Measurements from ENCODE around the gene H6PD. TPM values are rescaled to one million over a fixed set of nuclear protein-coding genes. Genes with fewer than 3 reads are reported as not detected.

The H6PD gene
- polyA plus RNA-seq, 1 donor (not counting 4 experiments of a cell fraction or from before 2014, with no cell fraction given), result 3.3 TPM

DNA sequence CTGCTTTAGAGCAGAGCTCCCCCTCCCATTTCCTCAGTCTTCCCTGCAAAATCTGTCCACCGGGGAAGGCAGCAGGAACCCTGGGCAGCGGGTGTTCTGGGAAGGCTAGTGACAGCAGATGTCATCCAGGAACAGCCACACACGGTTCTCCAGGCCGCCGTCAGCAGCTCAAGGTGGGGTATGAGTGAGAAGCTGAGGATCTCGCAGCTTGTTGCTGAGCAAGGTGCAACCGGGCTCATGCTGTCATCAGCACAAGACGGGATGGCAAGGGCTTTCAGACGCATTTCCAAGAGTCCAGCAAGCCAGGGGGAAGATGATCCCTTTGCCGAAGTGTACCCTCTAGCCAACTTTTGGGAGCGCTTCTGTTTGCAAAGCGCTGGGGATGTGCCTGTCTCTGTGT is 35.1 kb downstream of the H6PD start:
- Histone ChIP-seq H3K79me2 (ENCODE audit: control insufficient read depth, insufficient read depth, low read length) (no peaks in the 10 kb centered on the region), H4K20me1 (ENCODE audit: control insufficient read depth, extremely low read depth, insufficient read depth, low read length) (no peaks in the 10 kb centered on the region), H3K27me3 (ENCODE audit: control insufficient read depth, extremely low read depth, insufficient read depth, low read length) (peaks cover 6% of the 10 kb centered on the region), H3K4me2 (ENCODE audit: control insufficient read depth, extremely low read depth, insufficient read depth, low read depth, low read length) (no peak overlapping the region), H3K4me3 (ENCODE audit: control insufficient read depth in 2 of 3, extremely low read depth in 1 of 3, insufficient read depth in 2 of 3, low read depth in 1 of 3, low read length in 3 of 3) (no peak overlapping the region), H2AFZ (ENCODE audit: control insufficient read depth, low read length) (no peak overlapping the region), H3K9me1 (ENCODE audit: control insufficient read depth, extremely low read depth, insufficient read depth, low read length) (no peaks in the 10 kb centered on the region), H3K36me3 (ENCODE audit: control insufficient read depth in 2 of 2, extremely low read depth in 1 of 2, insufficient read depth in 2 of 2, low read length in 2 of 2) (no peaks in the 10 kb centered on the region), H3K4me1 (ENCODE audit: control insufficient read depth, extremely low read depth, insufficient read depth, low read length) (peaks cover 12% of the 10 kb centered on the region), H3K9me3 (ENCODE audit: control insufficient read depth, low read depth, low read length) (no peaks in the 10 kb centered on the region), H3K27ac (ENCODE audit: control insufficient read depth, insufficient read depth, low read length) (no peak overlapping the region), H3K9ac (ENCODE audit: control insufficient read depth, extremely low read depth, insufficient read depth, low read length) (no peak overlapping the region)
- dilution Hi-C loops (cut with MboI; ENCODE audit: extremely low pct_ligation_motif_present, low sequenced_read_pairs), result no loop called here
- DNase-seq (ENCODE audit: low read depth, low spot score), result no peak
- no peak for FAIRE-seq
- TF ChIP-seq, protein P1, sequence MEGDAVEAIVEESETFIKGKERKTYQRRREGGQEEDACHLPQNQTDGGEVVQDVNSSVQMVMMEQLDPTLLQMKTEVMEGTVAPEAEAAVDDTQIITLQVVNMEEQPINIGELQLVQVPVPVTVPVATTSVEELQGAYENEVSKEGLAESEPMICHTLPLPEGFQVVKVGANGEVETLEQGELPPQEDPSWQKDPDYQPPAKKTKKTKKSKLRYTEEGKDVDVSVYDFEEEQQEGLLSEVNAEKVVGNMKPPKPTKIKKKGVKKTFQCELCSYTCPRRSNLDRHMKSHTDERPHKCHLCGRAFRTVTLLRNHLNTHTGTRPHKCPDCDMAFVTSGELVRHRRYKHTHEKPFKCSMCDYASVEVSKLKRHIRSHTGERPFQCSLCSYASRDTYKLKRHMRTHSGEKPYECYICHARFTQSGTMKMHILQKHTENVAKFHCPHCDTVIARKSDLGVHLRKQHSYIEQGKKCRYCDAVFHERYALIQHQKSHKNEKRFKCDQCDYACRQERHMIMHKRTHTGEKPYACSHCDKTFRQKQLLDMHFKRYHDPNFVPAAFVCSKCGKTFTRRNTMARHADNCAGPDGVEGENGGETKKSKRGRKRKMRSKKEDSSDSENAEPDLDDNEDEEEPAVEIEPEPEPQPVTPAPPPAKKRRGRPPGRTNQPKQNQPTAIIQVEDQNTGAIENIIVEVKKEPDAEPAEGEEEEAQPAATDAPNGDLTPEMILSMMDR (optimal IDR thresholded peaks at IDR 0.05 in 1 of 3, IDR thresholded peaks at IDR 0.05 in 1 of 3, conservative IDR thresholded peaks at IDR 0.05 in 1 of 3; ENCODE audit: extremely low read depth in 1 of 3, insufficient read depth in 2 of 3, low read length in 3 of 3), result no peak
- TF ChIP-seq EZH2 (IDR thresholded peaks at IDR 0.05; ENCODE audit: low read length), result no peak

DNA sequence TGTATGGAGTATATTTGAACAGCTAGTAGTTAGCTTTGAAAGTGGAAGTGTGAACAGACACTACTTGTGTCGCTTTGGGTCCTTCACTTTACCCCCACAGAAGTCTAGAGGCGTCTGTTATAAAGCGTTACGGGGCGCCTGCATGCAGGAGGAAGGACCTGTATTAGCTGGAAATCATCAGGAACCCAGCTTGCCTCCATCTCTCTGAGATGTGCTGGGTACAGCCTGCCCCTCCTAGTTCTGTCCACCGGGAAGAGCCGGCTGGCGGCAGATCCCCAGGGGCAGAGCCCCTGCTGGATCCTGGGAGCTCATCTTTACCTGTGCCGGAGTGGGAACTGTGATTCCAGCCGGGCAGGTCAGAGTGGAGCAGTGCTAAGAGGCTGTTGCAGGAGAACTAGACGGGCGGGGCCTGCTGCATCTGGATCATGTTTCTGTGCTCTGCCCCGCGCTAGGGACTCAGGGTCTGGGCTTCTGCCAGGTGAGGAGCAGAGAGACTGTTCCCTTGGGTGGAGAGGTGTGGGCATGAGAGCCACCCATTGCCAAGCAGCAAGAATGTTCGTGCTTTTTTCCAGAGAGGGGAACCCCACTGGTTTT is 35.8 kb downstream of the H6PD start:
- H3K4me1 ChIP-seq (ENCODE audit: control insufficient read depth, extremely low read depth, insufficient read depth, low read length), result peaks cover 15% of the 10 kb centered on the region
- H3K27ac ChIP-seq (ENCODE audit: control insufficient read depth, insufficient read depth, low read length), result no peak overlapping the region
- H3K4me3 ChIP-seq (ENCODE audit: control insufficient read depth in 2 of 3, extremely low read depth in 1 of 3, insufficient read depth in 2 of 3, low read depth in 1 of 3, low read length in 3 of 3), result no peak overlapping the region
- H3K27me3 ChIP-seq (ENCODE audit: control insufficient read depth, extremely low read depth, insufficient read depth, low read length), result peaks cover 6% of the 10 kb centered on the region
- H3K9me3 ChIP-seq (ENCODE audit: control insufficient read depth, low read depth, low read length), result no peaks in the 10 kb centered on the region
- no peak for TF ChIP-seq EZH2 (IDR thresholded peaks at IDR 0.05; ENCODE audit: low read length)
- TF ChIP-seq, protein P1 (optimal IDR thresholded peaks at IDR 0.05 in 1 of 3, IDR thresholded peaks at IDR 0.05 in 1 of 3, conservative IDR thresholded peaks at IDR 0.05 in 1 of 3; ENCODE audit: extremely low read depth in 1 of 3, insufficient read depth in 2 of 3, low read length in 3 of 3), result no peak
- no peak overlapping the region for H3K9ac ChIP-seq (ENCODE audit: control insufficient read depth, extremely low read depth, insufficient read depth, low read length)
- no peaks in the 10 kb centered on the region for H3K36me3 ChIP-seq (ENCODE audit: control insufficient read depth in 2 of 2, extremely low read depth in 1 of 2, insufficient read depth in 2 of 2, low read length in 2 of 2)
- FAIRE-seq (peak; percentile 26), DNase-seq (ENCODE audit: low read depth, low spot score) (no peak)
- H4K20me1 ChIP-seq (ENCODE audit: control insufficient read depth, extremely low read depth, insufficient read depth, low read length), result no peaks in the 10 kb centered on the region
- no peak overlapping the region for H2AFZ ChIP-seq (ENCODE audit: control insufficient read depth, low read length)
- dilution Hi-C loops (cut with MboI; ENCODE audit: extremely low pct_ligation_motif_present, low sequenced_read_pairs), result no loop called here
- H3K4me2 ChIP-seq (ENCODE audit: control insufficient read depth, extremely low read depth, insufficient read depth, low read depth, low read length), result no peak overlapping the region
- H3K9me1 ChIP-seq (ENCODE audit: control insufficient read depth, extremely low read depth, insufficient read depth, low read length), result no peaks in the 10 kb centered on the region
- no peaks in the 10 kb centered on the region for H3K79me2 ChIP-seq (ENCODE audit: control insufficient read depth, insufficient read depth, low read length)

Measured in keratinocyte (primary cell).